ENCODE results near the gene VRTN.

VRTN gene

DNA sequence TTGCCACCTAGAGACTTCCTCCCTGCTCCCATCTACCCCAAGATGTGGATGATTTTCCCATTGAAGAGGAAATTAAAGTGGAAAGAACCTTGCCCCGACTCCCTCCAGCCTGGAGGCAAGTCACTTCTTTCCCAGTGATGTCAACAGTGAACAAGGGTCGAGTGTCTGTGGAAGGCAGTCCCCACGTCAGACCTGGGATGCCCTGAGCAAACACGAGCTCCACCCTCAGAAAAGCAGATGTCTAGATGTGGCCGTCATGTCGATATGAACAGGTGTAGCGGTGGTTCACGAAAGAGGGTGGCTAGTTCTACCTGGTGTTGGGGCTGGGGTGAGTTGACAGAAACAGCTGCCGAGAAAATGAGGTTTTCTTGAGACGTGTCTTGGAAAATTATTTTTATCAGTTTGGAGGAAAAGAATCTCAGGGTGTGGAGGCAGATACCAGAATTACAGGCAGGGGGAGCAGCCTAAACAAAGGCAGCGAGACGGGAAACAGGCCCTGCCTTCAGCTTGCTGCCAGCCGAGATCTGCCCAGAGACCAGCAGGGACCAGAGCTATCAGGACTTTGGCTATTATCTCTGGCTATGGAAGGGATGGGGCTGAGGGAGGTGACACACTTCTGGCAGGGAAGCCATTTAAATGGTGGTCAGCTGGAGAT lies 51.9 kb downstream of the VRTN start:
- no peak for DNase-seq

DNA sequence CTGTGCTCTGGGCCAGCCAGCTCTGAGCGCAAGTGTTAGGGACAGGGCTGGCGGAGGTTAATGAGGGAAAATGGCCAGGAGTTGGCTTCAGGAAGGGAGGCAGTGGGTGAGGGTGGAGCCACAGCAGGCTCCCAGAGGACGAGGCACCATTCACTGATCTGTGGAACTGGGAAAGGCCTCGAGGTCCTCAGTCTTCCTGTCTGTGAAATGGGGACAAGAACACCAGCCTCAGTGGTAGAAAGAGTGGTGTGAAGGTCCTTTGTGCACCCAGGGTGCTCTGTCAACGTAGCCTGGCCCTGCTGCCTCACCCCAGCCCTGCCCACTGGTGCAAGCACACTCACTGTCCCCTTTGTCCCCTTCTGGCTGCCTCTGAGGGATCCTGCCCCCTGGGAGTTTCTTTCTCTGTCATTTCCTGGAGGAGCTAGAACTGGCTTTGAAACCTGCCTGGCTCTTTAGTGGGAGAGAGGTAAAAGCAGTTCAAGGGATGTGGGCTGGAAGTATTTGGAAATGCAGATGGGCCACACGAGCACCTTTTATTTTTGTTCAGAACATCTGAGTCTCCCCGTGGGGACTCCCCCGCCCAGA lies 52.7 kb downstream of the VRTN start:
- no peak for DNase-seq

DNA sequence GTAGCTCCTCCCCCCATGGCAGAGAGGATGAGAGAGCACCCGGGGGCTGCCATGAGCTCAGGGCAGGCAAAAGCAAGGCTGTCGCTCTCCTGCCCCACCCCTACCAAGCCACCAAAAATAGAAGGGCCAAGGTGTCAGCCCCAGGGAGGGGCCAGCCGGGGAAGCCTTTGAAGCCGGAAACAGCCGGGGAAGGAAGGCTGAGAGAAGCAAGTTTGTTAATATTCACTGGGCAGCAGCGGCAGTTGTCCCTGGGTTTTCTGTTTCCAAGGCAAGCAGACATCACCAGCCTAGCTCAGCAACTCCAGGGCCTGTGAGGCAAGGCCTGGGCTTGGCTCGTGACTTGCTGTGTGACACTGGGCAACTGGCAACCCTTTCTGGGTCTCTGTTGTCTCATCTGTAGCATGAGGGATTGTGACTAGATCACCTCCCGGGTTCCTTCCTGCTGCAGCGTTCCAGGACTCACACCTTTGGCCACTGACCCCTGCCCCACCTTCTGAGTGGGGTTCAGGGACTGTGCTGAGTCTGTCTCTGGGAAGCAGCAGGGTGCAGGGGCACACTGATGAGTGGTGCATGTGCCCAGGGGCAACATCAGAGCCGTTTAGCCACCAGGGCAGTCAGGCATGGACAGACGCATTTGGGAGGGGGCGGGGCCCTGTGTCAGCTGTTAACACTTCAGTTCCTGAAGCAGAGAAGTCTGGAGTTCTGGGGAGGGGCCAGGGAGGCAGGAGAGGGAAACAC lies 53.4 kb downstream of the VRTN start:
- DNase-seq = no peak

DNA sequence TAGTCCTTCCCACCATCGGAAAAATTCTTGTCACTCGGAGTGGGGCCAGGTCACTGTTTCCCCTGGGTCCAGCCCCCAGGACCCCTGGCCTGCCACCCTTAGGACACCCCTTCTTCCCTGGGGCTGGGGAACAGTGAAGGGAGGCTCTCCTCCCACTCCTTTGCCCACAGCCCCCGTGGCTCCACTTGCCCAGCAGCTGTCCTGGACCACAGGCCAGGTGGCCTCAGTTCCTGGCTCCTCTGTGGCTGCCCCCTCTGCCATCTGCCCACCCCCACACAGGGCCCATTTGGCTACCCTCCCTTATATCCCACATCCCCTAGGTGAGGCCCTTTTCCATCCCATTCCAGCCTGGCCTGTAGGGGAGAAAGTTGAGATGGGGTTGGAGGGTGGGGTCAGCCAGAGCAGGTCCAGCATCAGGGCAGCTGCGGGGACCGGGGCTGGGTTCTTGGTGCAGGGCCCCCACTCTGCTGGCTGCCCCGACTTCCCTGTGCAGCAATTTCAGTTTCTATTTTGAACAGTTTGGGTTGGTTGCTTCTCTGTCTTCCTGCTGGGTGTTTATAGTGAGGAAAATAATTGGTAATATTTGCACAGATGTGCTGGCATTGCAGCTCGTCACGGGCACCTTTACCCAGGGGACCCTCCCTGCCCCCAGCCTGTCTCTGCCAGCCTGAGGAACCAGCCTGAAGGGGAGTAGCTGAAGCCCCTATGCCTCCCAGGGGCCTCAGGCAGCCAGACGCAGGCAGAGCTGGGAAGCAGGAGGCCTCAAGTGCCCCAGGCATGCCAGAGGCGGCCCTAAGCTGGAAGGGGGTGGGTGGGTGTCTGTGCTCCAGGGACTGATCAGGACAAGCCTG lies 54.4 kb downstream of the VRTN start:
- no peak for DNase-seq

DNA sequence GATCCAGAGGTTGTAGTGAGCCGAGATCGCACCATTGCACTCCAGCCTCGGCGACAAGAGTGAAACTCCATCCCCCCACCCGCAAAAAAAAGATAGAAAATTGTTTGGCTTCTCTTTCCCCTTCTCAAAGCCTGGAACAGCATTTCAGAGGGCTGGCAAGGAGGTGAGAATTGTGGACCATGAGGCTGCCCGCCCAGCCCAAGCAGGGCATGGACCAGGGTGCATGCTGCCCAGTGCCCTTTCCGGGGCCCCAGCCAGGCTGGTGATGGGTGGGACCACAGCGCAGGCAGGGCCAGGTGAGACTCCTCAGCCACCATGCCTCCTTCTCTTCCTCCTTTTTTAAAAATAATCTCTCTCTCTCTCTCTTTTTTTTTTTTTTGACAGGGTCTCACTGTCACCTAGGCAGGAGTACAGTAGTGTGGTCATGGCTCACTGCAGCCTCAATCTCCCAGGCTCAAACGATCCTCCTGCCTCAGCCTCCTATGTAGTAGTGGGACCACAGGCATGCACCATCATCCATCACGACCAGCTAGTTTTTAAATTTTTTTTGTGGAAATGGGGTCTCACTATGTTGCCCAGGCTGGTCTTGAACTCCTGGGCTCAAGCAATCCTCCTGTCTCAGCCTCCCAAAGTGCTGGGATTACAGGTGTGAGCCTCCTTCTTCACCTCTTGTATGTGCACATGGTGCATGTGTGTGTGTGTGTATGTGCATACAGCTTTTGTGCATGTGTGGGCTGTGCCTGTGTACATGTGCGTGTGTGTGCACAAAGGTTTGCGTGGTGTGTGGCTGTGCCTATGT lies 55.5 kb downstream of the VRTN start:
- DNase-seq = no peak

DNA sequence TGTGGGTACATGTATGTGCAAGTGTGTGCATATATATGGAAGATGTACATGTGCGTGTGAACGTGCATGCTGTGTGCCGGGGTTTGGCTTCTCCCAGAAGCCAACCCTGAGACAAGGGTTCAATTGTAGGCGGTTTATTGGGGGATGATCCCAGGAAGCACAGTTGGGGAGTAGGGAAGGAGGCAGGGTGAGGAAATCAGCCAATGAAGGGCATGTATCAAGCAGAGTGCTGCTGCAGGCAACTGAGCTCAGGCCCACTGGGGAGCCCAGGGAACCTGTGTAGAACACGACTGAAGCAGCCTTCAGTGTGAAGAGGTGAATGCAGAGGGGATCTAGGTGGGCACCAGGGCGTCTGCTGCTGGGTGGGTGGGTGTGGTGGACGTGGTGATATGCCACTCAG lies 56.2 kb downstream of the VRTN start:
- no peak for DNase-seq

DNA sequence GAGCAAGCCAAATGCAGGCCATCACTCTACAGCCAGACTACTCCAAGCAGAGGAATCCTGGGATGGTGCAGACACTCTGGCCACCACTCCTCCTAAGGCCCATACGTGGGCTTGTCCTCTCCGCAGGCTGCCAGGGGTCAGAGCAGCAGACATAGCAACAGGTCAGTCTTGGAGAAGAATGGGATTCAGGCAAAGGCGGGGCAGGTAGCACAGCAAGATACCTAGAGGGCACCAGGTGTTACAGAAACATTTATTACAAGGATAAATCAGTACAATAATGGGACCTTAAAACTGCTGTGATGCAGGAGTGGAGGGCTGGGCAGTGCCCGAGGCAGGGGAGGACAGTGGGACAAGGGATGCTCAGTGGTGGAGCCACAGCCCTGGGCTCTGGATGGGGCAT lies 57.4 kb downstream of the VRTN start:
- no peak for DNase-seq

DNA sequence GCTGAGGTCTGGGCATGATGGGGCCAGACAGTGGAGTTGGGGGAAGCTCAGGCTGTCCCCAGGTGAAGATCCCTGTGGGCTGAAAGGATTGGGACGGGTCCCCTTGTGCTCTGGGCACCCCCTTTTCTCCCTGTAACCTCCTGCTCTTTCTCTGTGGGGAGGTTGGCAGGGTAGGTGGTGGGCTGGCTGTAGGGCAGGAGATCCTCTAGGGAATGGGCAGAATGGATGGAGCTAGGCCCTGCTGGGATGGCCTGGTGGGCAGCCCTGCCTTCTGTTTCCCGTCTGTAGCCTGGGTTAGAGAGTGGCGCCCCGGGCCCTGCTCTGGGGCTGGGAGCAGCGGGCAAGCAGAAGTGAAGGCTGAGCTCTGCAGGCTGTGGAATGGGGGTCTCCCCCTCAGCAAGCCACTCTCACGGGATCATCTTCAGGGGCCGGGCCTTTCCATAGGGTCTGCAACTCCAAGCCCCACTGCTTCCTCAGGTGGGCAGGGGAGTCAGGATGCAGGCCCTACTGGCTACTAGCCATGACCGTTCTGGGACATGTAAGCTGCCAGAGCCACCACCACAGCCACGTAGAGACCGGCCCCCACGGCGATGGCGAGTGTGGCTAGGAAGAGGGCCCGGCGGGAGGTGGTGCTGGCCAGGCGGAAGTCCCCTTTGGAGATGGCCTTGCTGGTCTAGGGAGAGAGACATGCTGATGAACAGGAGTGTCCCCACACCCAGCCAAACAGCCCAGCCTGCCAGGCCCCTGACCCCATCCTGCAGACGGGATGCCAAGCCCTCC lies 58.9 kb downstream of the VRTN start:
- DNase-seq = no peak

DNA sequence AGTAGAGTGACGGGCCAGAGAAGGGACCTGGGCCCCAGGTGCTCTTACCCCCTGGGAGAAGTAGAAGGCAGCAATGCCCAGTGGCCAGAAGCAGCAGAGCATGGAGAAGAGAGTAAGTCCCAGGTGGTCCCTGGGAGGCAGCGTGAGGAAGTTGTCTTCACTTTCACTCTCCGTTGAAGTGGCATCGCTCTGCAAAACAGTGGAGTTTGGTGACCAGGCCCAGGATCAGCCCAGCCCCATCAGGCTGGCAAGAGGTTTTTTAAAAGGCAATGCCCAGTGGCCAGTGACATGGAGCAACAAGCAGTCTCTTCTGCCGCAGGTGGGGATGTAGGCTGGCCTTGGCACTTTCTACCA lies 59.5 kb downstream of the VRTN start:
- no peak for DNase-seq

DNA sequence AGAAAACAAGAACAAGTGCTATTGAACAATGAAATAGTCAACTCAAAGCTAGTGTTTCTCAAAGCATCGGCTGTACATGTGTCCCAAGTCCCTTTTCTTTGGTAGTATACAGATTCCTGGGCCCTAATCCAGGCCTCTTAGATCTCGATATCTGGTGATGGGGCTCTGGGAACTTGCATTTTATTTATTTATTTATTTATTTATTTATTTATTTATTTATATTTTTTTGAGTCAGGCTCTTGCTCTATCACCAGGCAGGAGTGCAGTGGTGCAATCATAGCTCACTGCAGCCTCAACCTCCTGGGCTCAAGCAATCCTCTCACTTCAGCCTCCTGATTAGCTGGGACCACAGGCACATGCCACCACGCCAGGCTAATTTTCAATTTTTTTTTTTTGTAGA lies 60.6 kb downstream of the VRTN start:
- DNase-seq = no peak

DNA sequence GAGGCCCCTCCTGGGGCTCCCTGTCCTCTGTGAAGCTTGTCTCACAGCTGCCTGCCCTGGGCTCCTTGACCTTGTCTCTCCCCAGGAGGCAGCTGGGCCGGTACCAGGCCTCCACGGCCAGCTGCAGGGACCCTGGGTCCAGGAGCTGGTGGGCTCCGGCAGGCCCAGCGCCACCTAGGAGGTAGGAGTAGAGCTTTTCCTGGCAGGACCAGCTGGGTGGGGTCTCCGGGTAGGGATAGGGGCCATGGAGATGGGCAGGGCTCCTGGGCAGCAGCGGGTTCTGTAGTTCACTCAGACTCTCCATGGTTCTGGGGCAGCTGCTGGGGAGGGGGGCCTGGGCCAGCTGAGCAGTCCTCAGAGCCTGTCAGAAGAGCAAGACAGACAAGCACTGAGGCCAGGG lies 61.2 kb downstream of the VRTN start:
- DNase-seq = no peak

All from cerebellar nuclear complex (tissue), 1 donor.